Ascending aorta (tissue), 2 donors: ENCODE measurements around the gene RTN4RL2. TPM values are rescaled to one million over a fixed set of nuclear protein-coding genes. Genes with fewer than 3 reads are reported as not detected.

Experiments used
- DNase-seq, 2 donors: peaks; one replicate each; pipeline ENCODE4 v3.0.0-alpha.2; 2019; ENCODE audit warnings: low spot score in 2 of 2
- H3K27ac ChIP-seq, 2 donors: fragments of 200-600 bp; sonication (generic); one replicate each; pipeline ENCODE4 v1.5.1; 2016 to 2017; ENCODE audit warnings: mild to moderate bottlenecking in 1 of 2
- H3K27me3 ChIP-seq: fragments of 200-600 bp; sonication (generic); one replicate; pipeline ENCODE4 v1.5.1; 2017
- H3K36me3 ChIP-seq, 2 donors: fragments of 200-600 bp; sonication (generic); one replicate each; pipeline ENCODE4 v1.5.1; 2016
- H3K4me1 ChIP-seq, 2 donors: fragments of 200-600 bp; sonication (generic); one replicate each; pipeline ENCODE4 v1.5.1; 2016 to 2017; ENCODE audit warnings: mild to moderate bottlenecking in 1 of 2
- H3K4me3 ChIP-seq, 2 donors: fragments of 200-600 bp; sonication (generic); one replicate each; pipeline ENCODE4 v1.5.1; 2016 to 2017; ENCODE audit warnings: mild to moderate bottlenecking in 1 of 2
- H3K9me3 ChIP-seq, 2 donors: fragments of 200-600 bp; sonication (generic); one replicate each; pipeline ENCODE4 v1.5.1; 2016
- intact Hi-C: fragments of 100-400 bp; cut with DNase I; formaldehyde crosslinking; loops from one replicate; pipeline ENCODE4 v1.15.1; 2023
- total RNA-seq: library from RNA; depleted of rRNA; stranded (reverse); fragments of >200 nt; gene quantifications from one replicate; pipeline ENCODE4 v1.1.0, GENCODE V29; 2016
- TF ChIP-seq, protein P1 (sequence below), 3 experiments: fragments of 200-600 bp in 2 of 3; fragments of 450-650 bp in 1 of 3; sonication (generic) in 2 of 3; IDR thresholded peaks; one replicate each; pipeline ENCODE4 v1.5.1; 2016 to 2019; ENCODE audit warnings: antibody characterized with exemption in 3 of 3, mild to moderate bottlenecking in 1 of 3, moderate library complexity in 1 of 3

RTN4RL2 gene
- total RNA-seq, 1 donor from 2014 or later = 0.64 TPM

GRCh38 chr11:57424137-57424791 is 36.1 kb upstream of the RTN4RL2 start:
- intact Hi-C loops = no loop called here

GRCh38 chr11:57424792-57425564 is 35.4 kb upstream of the RTN4RL2 start:
- no peaks in the 10 kb centered on the region for H3K27me3 ChIP-seq
- H3K9me3 ChIP-seq = no peaks in the 10 kb centered on the region
- TF ChIP-seq, protein P1, sequence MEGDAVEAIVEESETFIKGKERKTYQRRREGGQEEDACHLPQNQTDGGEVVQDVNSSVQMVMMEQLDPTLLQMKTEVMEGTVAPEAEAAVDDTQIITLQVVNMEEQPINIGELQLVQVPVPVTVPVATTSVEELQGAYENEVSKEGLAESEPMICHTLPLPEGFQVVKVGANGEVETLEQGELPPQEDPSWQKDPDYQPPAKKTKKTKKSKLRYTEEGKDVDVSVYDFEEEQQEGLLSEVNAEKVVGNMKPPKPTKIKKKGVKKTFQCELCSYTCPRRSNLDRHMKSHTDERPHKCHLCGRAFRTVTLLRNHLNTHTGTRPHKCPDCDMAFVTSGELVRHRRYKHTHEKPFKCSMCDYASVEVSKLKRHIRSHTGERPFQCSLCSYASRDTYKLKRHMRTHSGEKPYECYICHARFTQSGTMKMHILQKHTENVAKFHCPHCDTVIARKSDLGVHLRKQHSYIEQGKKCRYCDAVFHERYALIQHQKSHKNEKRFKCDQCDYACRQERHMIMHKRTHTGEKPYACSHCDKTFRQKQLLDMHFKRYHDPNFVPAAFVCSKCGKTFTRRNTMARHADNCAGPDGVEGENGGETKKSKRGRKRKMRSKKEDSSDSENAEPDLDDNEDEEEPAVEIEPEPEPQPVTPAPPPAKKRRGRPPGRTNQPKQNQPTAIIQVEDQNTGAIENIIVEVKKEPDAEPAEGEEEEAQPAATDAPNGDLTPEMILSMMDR (IDR thresholded peaks at IDR 0.05) = no peak
- DNase-seq = peak; percentile 84 to 91
- peak overlapping the region; percentile 41 to 80 for H3K4me3 ChIP-seq
- peak overlapping the region; percentile 97 to 98 for H3K27ac ChIP-seq
- H3K36me3 ChIP-seq = peaks cover 5 to 31% of the 10 kb centered on the region in 2 donors
- intact Hi-C loops = loop anchor here (5.0 kb wide), 3 partner anchors 172 to 1717 kb away; partner anchors contain the start of genes FAM111A, SERPING1 and ZDHHC5
- H3K4me1 ChIP-seq = peaks cover 23 to 43% of the 10 kb centered on the region in 2 donors

More at GRCh38 chr11:57424137-57424791, 36.1 kb upstream of the RTN4RL2 start:
- DNase-seq = no peak
- H3K27ac ChIP-seq = peak overlapping the region; percentile 97 to 98
- no peaks in the 10 kb centered on the region for H3K27me3 ChIP-seq
- TF ChIP-seq, protein P1 (IDR thresholded peaks at IDR 0.05) = no peak
- peaks cover 23 to 43% of the 10 kb centered on the region in 2 donors for H3K4me1 ChIP-seq
- H3K9me3 ChIP-seq = no peaks in the 10 kb centered on the region
- H3K36me3 ChIP-seq = peaks cover 5 to 36% of the 10 kb centered on the region in 2 donors
- H3K4me3 ChIP-seq = peak overlapping the region; percentile 17 to 41

- H3K27ac ChIP-seq = peak overlapping the region; percentile 97 to 98
- H3K4me1 ChIP-seq = peaks cover 23 to 43% of the 10 kb centered on the region in 2 donors
- TF ChIP-seq, protein P1 (IDR thresholded peaks at IDR 0.05) = no peak
- DNase-seq = peak in 1 of 2 donors; percentile 83
- intact Hi-C loops = loop anchor here (2.0 to 5.0 kb wide), 6 partner anchors 31 to 1716 kb away; partner anchors contain the start of genes FAM111A, SERPING1, TNKS1BP1 and ZDHHC5
- H3K9me3 ChIP-seq = no peaks in the 10 kb centered on the region
- no peaks in the 10 kb centered on the region for H3K27me3 ChIP-seq
- H3K36me3 ChIP-seq = peaks cover 0 to 23% of the 10 kb centered on the region in 2 donors
- peak overlapping the region; percentile 49 to 80 for H3K4me3 ChIP-seq
Observed at GRCh38 chr11:57425565-57426438, 34.5 kb upstream of the RTN4RL2 start.

- Histone ChIP-seq H3K9me3 (no peaks in the 10 kb centered on the region), H3K27ac (peak overlapping the region; percentile 97 to 98), H3K27me3 (no peaks in the 10 kb centered on the region), H3K36me3 (peaks cover 0 to 19% of the 10 kb centered on the region in 2 donors), H3K4me3 (peak overlapping the region; percentile 49 to 80), H3K4me1 (peaks cover 23 to 43% of the 10 kb centered on the region in 2 donors)
- intact Hi-C loops = loop anchor here (2.0 to 5.0 kb wide), 6 partner anchors 30 to 1716 kb away; partner anchors contain the start of genes FAM111A, SERPING1, TNKS1BP1 and ZDHHC5
- TF ChIP-seq, protein P1 (IDR thresholded peaks at IDR 0.05) = no peak
- peak in 1 of 2 donors; percentile 69 for DNase-seq
Observed at GRCh38 chr11:57426439-57426928, 33.8 kb upstream of the RTN4RL2 start.
